Measurements from ENCODE around the gene CYP51A1.

GRCh38 chr7:92177362-92177761 lies 43.1 kb upstream of the CYP51A1 start:
- no peak for TF ChIP-seq CTCF (conservative IDR thresholded peaks at IDR 0.05; ENCODE audit: low read length)
- no peak for TF ChIP-seq EZH2phosphoT487 (IDR thresholded peaks at IDR 0.05; ENCODE audit: borderline replicate concordance)
